Suppressor macrophage (primary cell): ENCODE data around the gene GPN2.
A peak's percentile ranks its signal among the peaks of the same experiment; 100 is the strongest.
"Not testable (repeated sequence)": the region's sequence is repeated elsewhere in the genome, so short reads cannot be mapped to it uniquely, and the experiment has no call there.

ENCODE experiments used
- DNase-seq, 4 experiments: peaks; one replicate each; pipeline ENCODE4 v3.0.0-alpha.2; 2020 to 2022

Gene GPN2

DNA sequence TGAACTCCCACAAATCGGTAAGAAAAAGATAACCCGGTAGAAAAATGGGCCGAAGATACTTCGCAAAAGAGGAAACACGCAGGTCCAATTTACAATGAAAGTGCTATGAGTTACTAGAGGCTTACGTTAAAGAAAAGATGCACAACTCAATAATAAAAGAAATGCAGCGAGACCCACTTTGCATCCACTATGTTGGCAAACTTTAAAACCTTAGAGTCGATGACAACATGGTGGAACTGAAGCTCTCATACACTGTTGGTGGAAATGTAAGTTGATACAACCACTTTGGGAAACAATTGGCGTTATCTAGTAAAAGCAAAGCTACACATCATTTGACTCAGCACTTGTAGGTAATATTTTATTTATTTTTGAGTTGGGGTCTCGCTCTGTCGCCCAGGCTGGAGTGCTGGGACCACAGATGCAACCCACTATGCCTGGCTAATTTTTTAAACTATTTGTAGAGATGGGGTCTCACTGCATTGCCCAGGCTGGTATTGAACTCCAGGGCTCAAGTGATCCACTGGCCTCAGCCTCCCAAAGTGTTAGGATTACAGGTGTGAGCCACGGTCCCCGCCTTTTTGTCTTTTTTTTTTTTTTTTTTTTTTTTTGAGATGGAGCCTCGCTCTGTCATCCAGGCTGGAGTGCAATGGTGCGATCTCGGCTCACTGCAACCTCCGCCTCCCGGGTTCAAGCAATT lies 10.9 kb upstream of the GPN2 start:
- DNase-seq: no peak

DNA sequence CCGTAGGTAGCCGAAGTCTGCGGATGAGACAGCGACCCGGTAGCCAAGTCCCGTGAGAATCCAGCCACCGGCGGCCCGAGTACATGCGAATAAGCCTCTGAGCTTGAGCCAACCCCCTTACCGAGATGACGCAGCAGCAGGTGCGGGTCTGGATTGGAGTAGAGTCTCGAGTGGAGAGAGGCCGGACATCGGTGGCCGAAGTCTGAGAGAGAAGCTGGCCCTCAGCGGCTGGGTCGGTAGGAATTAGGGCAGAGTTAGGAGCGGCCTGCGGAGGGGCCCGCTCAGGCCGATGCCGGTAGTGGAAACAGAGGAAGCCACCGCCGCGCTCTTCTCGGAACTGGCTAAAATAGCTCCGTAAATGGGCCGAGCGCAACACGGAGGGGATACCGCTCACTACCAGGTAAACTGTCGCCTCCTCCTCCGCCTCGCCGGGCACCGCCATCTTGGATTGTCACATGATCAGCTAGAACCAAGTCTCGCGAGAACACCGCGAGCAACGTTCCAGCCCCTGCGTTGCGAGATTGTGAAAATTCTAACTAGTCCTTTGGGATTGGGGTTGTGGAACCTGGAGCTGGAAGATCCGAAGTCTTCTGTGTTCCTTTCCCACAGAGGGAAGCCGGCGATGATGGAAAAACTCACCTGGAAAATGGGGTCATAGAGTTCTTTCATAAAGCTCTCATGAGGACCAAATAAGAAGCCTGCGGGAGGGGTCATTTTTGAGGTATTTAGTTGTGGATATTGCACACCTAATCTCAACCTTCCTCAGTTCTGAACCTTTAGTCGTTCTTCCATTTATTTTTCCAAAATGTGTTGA lies 10.1 kb upstream of the GPN2 start, which contains the start of gene GPATCH3:
Gene GPATCH3, minus strand, starts transcription at position 467 of the 814 bp plus-strand sequence. Its CDS starts 25 bp downstream, at position 442.
- peak; percentile 93 to 98 (median 95) for DNase-seq

DNA sequence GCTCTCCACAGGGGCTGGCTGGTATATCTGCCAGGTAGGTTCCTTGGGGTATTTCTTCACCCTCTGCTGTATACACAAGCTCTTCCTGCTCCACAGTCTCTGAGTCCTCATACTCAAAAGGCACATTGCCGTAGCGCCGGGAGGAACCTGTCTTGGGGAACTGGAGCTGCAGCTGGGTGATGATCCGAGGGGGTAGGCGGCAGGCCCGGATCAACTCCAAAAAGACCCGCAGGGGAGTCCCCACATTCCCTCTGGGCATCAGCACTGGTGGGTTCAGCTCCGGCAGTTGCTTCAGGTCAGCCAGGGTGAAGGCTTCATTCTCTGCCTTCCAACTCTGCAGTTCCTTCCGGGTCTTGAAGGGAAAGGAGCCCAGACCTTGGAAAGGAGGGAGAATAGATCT lies 7.3 kb upstream of the GPN2 start:
- DNase-seq: no peak

- no peak for DNase-seq
Observed at GRCh38 chr1:26894263-26894662, 4.2 kb upstream of the GPN2 start.

DNA sequence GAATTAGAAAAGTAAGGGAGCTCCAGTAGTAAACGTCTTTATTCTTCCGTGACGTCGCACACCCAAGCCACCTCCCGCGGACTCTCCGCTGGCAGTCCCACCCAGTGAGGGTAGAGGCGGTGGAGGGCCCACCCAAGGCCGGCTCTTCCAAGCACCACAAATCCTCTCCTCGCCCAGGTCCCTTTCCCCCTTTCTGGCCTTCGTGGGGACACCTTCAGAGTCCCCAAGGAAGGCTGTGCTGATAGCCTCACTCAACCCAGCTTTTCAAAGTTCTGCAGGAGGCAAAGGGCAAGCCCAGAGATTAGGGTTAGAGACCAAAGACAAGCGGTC lies 349 bp upstream of the GPN2 start:
- no peak for DNase-seq

DNA sequence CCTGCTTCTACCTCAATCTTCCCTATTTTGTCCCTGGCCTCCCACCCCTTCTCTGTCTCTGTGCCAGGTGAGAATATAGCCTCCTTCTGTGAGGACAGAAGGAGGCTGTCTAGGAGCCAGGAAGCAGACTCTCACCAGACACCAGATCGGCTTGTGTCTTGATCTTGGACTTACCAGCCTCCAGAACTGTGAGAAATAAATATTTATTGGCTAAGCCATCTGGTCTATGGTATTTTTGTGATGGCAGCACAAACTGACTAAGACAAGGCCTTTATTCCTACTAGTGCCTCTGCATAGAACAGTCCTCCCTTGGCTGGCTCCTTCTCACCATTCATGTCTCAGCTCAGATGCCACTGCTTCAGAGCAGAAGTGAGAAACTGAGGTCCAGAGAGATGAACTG lies 1.9 kb downstream of the GPN2 start:
- DNase-seq: no peak

DNA sequence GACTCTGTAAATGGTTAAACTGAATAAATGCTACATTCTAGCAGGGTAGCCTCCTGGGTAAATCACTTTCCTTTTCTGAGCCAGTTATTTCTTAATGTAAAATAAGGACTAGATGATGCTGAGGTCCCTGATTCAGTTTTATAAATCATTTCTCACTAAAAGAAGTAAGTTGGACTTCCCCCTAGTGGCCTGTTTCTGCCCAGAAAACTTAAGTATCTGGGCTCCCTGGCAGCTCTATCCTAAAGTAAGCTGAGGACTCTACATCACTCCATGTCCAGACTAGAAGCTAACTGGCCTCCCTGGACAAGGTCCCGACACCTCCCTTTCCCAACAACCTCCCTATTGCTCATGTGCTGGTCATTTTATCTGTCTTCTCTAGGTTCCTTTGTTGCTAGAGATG lies 3.0 kb downstream of the GPN2 start:
- DNase-seq: peak; percentile 31 to 53 (median 45)

GRCh38 chr1:26882696-26883463 lies 7.2 kb downstream of the GPN2 start:
- DNase-seq: no peak

DNA sequence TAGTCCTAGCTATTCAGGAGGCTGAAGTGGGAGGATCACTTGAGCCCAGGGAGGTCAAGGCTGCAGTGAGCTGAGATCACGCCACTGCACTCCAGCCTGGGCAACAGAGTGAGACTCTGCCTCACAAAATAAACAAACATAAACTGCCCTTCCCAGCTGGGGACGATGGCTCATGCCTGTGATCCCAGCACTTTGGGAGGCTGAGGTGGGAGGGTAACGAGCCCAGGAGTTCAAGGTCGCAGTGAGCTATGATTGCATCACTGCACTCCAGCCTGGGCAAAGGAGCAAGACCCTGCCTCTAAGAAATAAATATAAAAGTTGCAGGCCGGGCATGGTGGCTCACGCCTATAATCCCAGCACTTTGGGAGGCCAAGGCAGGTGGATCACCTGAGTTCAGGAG lies 8.5 kb downstream of the GPN2 start:
- DNase-seq: not testable (repeated sequence)

- no peak for DNase-seq
Observed at GRCh38 chr1:26879793-26880192, 10.3 kb downstream of the GPN2 start.

- DNase-seq: no peak
Observed at GRCh38 chr1:26877326-26877725, 12.8 kb downstream of the GPN2 start.

DNA sequence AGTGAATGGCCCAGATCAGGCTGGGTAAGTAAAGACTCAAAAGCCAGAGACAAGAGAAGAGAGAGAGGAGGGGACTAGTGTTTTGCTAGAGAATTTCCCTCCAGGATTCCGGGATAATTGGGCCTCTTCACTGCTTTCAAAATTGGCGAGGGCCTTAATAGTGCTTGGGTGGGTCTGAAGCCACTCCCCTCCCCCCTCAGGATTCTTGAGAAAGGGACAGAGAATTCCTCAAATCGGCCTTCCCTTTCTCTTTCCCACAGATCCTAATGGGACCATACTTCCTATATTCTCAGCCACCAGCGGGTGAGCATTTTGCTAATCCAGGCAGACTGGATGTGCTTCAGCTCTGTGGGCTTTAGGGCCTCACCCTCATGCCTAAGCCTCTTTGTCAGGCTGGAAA lies 15.2 kb downstream of the GPN2 start:
- no peak for DNase-seq

DNA sequence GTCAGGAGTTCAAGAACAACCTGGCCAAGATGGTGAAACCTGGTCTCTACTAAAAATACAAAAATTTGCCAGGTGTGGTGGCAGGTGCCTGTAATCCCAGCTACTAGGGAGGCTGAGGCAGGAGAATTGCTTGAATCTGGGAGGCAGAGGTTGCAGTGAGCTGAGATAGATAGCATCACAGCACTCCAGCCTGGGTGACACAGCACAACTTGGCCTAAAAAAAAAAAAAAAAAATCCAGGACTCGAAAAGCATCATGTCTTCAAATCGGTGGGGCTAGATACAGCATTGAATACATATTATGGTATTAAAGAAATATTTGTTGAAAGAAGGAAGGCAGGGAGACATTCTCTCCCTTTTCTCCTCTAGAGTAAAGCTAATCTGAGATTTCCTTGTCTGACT lies 17.0 kb downstream of the GPN2 start:
- not testable (repeated sequence) for DNase-seq

GRCh38 chr1:26864610-26865480 lies 25.2 kb downstream of the GPN2 start:
- peak; percentile 98 to 99 (median 98) for DNase-seq

GRCh38 chr1:26863685-26864077 lies 26.4 kb downstream of the GPN2 start:
- no peak for DNase-seq

GRCh38 chr1:26862781-26863684 lies 27.1 kb downstream of the GPN2 start, which contains the start of gene SFN:
Gene SFN (plus strand): TSS chr1:26863149. CDS start chr1:26863213, 64 bp downstream.
- no peak for DNase-seq

- DNase-seq: no peak
Observed at GRCh38 chr1:26861889-26862378, 28.1 kb downstream of the GPN2 start.

DNA sequence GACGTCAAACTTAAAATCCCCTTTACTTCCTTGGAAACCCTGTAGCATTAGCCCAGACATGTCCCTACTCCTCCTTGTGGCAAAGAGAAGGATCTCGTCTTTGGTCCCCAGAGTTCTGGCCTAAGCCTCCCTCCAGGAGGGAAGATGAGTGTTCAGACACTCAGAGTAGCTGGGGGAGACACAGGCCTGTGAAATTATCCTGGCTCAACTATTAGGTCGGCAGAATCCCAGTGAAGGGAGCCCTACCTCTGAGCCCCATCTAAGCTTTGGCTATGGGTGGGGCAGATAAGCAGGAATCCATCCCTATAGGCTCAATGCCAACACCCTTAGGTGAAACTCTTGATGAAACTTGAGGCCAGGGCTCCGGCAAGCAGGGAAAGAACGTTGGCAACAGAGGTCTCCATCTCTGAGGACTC lies 28.8 kb downstream of the GPN2 start:
- no peak for DNase-seq

DNA sequence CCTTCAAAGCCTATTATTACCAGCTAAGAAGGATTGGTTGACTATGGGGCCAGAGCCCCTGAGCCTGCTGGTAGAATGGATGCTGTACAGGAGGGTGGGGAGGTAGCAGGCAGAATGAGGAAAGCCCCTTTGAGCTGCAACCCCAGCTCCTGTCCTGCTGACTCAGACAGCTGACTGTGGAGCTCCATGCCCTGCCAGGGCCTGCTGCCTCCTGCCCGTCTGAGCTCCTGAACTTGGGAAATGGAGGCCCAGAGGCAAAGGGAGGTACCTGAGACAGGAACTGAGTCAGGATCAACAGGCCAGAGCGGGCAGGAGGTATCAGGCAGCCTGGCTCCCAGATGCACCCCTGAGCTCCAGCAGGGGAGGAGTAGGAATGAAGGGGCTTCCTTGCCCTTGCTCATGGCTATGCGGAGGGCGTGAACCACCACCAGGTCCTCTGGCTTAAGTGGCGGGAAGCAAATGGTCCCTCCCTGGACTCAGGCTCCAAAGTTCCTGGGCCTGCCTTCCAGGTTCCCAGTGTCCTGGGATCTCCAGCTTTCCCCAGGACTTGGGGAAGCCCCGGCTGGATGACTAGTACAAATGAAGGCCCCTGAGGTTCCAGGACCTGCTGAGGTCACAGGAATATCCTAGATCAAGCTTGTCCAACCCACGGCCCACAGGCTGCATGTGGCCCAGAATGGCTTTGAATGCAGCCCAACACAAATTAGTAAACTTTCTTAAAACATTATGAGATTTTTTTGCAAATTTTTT lies 31.0 kb downstream of the GPN2 start:
- DNase-seq: no peak

- no peak for DNase-seq
Observed at GRCh38 chr1:26858160-26858559, 31.9 kb downstream of the GPN2 start.
